Neural crest cell (in vitro differentiated cells): Measurements from ENCODE around the gene ICAM4. TPM values are rescaled to one million over a fixed set of nuclear protein-coding genes. Genes with fewer than 3 reads are reported as not detected.
"Not testable (repeated sequence)": the region's sequence is repeated elsewhere in the genome, so short reads cannot be mapped to it uniquely, and the experiment has no call there.

Experiments
- DNase-seq: peaks from one replicate; pipeline ENCODE4 v3.0.0; 2021; ENCODE audit warnings: low read depth, mixed read lengths, low spot score
- H3K27ac Mint-ChIP-seq: one replicate; pipeline ENCODE4 v1.8.0; 2021; ENCODE audit warnings: mild to moderate bottlenecking, mixed read lengths; ENCODE audit not compliant: unreplicated experiment
- H3K27me3 Mint-ChIP-seq: 2 replicates; pipeline ENCODE4 v1.8.0; 2021; ENCODE audit warnings: low read depth, mild to moderate bottlenecking, mixed read lengths
- H3K36me3 Mint-ChIP-seq: 2 replicates; pipeline ENCODE4 v1.8.0; 2021; ENCODE audit warnings: low read depth, mild to moderate bottlenecking, mixed read lengths
- H3K4me1 Mint-ChIP-seq: 2 replicates; pipeline ENCODE4 v1.8.0; 2021; ENCODE audit warnings: mixed read lengths
- H3K4me3 Mint-ChIP-seq: one replicate; pipeline ENCODE4 v1.8.0; 2021; ENCODE audit warnings: mild to moderate bottlenecking, mixed read lengths
- H3K9me3 Mint-ChIP-seq: 2 replicates; pipeline ENCODE4 v1.8.0; 2021; ENCODE audit warnings: mixed read lengths
- total RNA-seq: library from RNA; stranded (reverse); gene quantifications from 2 replicates; pipeline ENCODE4 v1.2.1, GENCODE V29; 2021
- TF ChIP-seq, protein P1 (sequence below): fragments of 200-600 bp; sonication (generic); conservative IDR thresholded peaks from 2 replicates; pipeline ENCODE4 v1.5.0; 2021; ENCODE audit warnings: antibody characterized with exemption, mild to moderate bottlenecking

ICAM4 gene
- total RNA-seq, 1 donor from 2014 or later: not detected

DNA sequence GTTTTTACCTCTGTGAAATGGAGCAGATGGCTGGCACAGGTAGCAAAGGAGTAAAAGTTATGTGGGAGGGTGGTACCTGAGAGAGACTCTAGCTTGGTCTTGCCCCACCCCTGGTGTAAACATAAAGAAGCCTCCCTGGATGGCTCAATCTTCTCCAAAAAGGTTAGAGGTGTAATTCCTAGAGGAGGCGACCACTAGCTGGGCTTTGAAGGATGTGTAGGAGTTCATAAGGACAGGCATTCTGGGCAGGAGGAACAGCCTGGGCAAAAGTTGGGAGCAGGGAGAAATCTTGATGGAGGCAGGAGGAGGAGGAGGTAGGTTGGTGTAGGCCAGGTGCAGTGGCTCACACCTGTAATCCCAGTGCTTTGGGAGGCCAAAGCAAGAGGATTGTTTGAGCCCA is 7.8 kb upstream of the ICAM4 start:
- no peak overlapping the region for H3K27ac Mint-ChIP-seq
- peaks cover 42% of the 10 kb centered on the region for H3K27me3 Mint-ChIP-seq
- TF ChIP-seq, protein P1, sequence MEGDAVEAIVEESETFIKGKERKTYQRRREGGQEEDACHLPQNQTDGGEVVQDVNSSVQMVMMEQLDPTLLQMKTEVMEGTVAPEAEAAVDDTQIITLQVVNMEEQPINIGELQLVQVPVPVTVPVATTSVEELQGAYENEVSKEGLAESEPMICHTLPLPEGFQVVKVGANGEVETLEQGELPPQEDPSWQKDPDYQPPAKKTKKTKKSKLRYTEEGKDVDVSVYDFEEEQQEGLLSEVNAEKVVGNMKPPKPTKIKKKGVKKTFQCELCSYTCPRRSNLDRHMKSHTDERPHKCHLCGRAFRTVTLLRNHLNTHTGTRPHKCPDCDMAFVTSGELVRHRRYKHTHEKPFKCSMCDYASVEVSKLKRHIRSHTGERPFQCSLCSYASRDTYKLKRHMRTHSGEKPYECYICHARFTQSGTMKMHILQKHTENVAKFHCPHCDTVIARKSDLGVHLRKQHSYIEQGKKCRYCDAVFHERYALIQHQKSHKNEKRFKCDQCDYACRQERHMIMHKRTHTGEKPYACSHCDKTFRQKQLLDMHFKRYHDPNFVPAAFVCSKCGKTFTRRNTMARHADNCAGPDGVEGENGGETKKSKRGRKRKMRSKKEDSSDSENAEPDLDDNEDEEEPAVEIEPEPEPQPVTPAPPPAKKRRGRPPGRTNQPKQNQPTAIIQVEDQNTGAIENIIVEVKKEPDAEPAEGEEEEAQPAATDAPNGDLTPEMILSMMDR: no peak
- no peak overlapping the region for H3K4me3 Mint-ChIP-seq
- H3K9me3 Mint-ChIP-seq: no peaks in the 10 kb centered on the region
- H3K4me1 Mint-ChIP-seq: no peaks in the 10 kb centered on the region
- no peak for DNase-seq
- no peaks in the 10 kb centered on the region for H3K36me3 Mint-ChIP-seq

DNA sequence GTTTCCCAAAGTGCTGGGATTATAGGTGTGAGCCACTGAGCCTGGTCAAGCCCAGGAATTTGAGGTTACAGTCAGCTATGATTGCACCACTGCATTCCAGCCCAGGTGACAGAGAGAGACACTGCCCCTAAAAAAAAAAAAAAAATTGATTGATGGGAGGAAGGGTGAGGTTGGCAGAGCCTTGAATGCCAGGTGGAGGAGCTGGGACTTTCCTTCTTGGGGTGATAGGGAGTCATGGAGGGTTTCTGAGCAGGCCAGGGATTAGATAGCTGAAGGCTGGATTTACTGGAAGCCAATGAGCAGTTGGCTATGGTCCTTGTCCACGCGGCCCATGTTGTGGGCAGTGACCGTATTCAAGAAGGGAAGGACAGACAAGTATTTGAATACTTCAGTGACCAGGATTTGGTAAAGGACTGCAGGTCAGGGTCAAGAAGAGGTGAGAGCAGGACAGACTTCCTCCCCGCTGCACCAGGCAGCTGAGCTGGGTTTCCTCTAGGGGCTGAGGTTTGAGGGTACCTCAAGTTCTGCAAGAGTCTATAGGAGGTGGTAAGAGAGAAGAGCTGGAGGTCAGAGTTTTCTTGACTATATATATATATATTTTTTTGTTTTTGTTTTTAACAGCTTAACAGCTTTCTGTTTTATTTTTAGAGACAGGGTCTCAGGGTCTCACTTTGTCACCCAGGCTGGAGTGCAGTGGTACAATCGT is 6.9 kb upstream of the ICAM4 start:
- H3K27ac Mint-ChIP-seq: no peak overlapping the region
- peaks cover 43% of the 10 kb centered on the region for H3K27me3 Mint-ChIP-seq

DNA sequence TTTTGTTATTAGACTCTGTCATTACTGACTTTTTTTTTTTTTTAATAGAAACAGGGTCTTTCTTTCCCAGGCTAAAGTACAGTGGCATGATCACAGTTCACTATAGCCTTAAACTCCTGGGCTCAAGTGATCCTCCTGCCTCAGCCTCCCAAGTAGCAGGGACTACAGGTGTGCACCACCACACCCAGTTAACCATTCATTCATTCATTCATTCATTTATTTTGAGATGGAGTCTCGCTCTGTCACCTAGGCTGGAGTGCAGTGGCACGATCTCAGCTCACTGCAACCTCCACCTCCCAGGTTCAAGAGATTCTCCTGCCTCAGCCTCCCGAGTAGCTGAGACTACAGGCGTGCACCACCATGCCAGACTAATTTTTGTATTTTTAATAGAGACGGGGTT is 4.7 kb upstream of the ICAM4 start:
- H3K4me1 Mint-ChIP-seq, H3K27ac Mint-ChIP-seq, DNase-seq, H3K36me3 Mint-ChIP-seq, H3K4me3 Mint-ChIP-seq, H3K9me3 Mint-ChIP-seq: not testable (repeated sequence)
- peaks cover 60% of the 10 kb centered on the region for H3K27me3 Mint-ChIP-seq

More for the DNA sequence above, 6.9 kb upstream of the ICAM4 start:
- H3K4me3 Mint-ChIP-seq: no peak overlapping the region
- TF ChIP-seq, protein P1: no peak
- H3K36me3 Mint-ChIP-seq: no peaks in the 10 kb centered on the region
- no peaks in the 10 kb centered on the region for H3K9me3 Mint-ChIP-seq
- H3K4me1 Mint-ChIP-seq: no peaks in the 10 kb centered on the region
- no peak for DNase-seq

DNA sequence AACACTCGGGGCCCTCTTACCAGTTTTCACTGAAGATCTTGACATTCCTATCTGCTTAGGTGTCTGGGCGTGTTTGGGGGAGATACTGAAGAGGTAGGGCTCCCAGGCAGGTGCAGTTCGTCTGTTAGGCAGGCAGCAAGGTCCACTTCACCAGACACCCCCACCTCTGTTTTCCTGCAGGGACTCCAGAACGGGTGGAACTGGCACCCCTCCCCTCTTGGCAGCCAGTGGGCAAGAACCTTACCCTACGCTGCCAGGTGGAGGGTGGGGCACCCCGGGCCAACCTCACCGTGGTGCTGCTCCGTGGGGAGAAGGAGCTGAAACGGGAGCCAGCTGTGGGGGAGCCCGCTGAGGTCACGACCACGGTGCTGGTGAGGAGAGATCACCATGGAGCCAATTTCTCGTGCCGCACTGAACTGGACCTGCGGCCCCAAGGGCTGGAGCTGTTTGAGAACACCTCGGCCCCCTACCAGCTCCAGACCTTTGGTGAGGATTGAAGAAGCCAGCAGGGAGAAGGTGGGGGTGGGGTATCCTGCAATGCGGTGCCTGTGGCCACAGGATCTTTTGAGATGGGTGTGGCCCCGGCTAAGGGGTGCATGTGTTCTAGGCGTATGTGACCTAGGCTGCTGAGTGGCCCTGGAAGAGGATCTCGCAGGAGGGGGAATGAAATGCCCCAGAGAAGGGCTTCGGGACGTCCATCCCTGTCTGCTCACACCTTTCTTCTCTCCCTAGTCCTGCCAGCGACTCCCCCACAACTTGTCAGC is 3.3 kb upstream of the ICAM4 start:
- no peak for DNase-seq
- Mint-ChIP-seq H3K4me3 (no peak overlapping the region), H3K4me1 (peaks cover 1% of the 10 kb centered on the region), H3K27me3 (peaks cover 66% of the 10 kb centered on the region), H3K36me3 (no peaks in the 10 kb centered on the region), H3K27ac (no peak overlapping the region), H3K9me3 (no peaks in the 10 kb centered on the region)
- TF ChIP-seq, protein P1: no peak

DNA sequence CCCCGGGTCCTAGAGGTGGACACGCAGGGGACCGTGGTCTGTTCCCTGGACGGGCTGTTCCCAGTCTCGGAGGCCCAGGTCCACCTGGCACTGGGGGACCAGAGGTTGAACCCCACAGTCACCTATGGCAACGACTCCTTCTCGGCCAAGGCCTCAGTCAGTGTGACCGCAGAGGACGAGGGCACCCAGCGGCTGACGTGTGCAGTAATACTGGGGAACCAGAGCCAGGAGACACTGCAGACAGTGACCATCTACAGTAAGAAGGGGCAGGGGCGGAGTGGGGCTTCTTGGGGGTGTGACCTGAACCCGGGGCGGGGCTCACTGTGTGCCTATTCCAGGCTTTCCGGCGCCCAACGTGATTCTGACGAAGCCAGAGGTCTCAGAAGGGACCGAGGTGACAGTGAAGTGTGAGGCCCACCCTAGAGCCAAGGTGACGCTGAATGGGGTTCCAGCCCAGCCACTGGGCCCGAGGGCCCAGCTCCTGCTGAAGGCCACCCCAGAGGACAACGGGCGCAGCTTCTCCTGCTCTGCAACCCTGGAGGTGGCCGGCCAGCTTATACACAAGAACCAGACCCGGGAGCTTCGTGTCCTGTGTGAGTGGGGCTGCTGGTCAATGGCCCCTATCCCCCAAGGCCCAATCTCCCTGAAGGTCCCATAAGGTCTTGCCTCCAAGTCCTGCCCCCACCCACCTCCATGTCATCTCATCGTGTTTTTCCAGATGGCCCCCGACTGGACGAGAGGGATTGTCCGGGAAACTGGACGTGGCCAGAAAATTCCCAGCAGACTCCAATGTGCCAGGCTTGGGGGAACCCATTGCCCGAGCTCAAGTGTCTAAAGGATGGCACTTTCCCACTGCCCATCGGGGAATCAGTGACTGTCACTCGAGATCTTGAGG is 2.4 kb upstream of the ICAM4 start:
- Mint-ChIP-seq H3K27ac (no peak overlapping the region), H3K9me3 (no peaks in the 10 kb centered on the region), H3K4me3 (no peak overlapping the region), H3K4me1 (peaks cover 6% of the 10 kb centered on the region), H3K27me3 (peaks cover 68% of the 10 kb centered on the region), H3K36me3 (no peaks in the 10 kb centered on the region)
- no peak for DNase-seq
- TF ChIP-seq, protein P1: no peak
